ENCODE measurements around the gene GPATCH2.

The GPATCH2 gene

GRCh38 chr1:217627431-217627830 lies 3.5 kb downstream of the GPATCH2 start:
- Histone ChIP-seq H3K27ac (ENCODE audit: insufficient read depth, low read length, poor library complexity, severe bottlenecking) (no peak overlapping the region), H3K9me3 (ENCODE audit: control insufficient read depth, low read length) (no peaks in the 10 kb centered on the region), H3K36me3 (ENCODE audit: control insufficient read depth, insufficient read depth, low read length) (no peaks in the 10 kb centered on the region), H3K27me3 (replicated peaks; ENCODE audit: control insufficient read depth, insufficient read depth, low read length, poor library complexity, severe bottlenecking) (no peaks in the 10 kb centered on the region), H3K4me1 (ENCODE audit: control insufficient read depth, insufficient read depth, low read length, poor library complexity, severe bottlenecking) (peaks cover 7% of the 10 kb centered on the region), H3K4me3 (ENCODE audit: insufficient read depth, low read depth, low read length, poor library complexity, severe bottlenecking) (no peak overlapping the region)
- no peak for DNase-seq

- H3K27ac ChIP-seq (ENCODE audit: insufficient read depth, low read length, poor library complexity, severe bottlenecking) = no peak overlapping the region
- H3K4me3 ChIP-seq (ENCODE audit: insufficient read depth, low read depth, low read length, poor library complexity, severe bottlenecking) = no peak overlapping the region
- H3K36me3 ChIP-seq (ENCODE audit: control insufficient read depth, insufficient read depth, low read length) = no peaks in the 10 kb centered on the region
- no peak for DNase-seq
- peaks cover 7% of the 10 kb centered on the region for H3K4me1 ChIP-seq (ENCODE audit: control insufficient read depth, insufficient read depth, low read length, poor library complexity, severe bottlenecking)
- H3K27me3 ChIP-seq (replicated peaks; ENCODE audit: control insufficient read depth, insufficient read depth, low read length, poor library complexity, severe bottlenecking) = no peaks in the 10 kb centered on the region
- H3K9me3 ChIP-seq (ENCODE audit: control insufficient read depth, low read length) = no peaks in the 10 kb centered on the region
Measured at GRCh38 chr1:217626321-217626720, 4.6 kb downstream of the GPATCH2 start.

- H3K27me3 ChIP-seq (replicated peaks; ENCODE audit: control insufficient read depth, insufficient read depth, low read length, poor library complexity, severe bottlenecking) = no peaks in the 10 kb centered on the region
- H3K36me3 ChIP-seq (ENCODE audit: control insufficient read depth, insufficient read depth, low read length) = peaks cover 8% of the 10 kb centered on the region
- no peak for DNase-seq
- no peaks in the 10 kb centered on the region for H3K9me3 ChIP-seq (ENCODE audit: control insufficient read depth, low read length)
- H3K4me1 ChIP-seq (ENCODE audit: control insufficient read depth, insufficient read depth, low read length, poor library complexity, severe bottlenecking) = no peaks in the 10 kb centered on the region
- no peak overlapping the region for H3K4me3 ChIP-seq (ENCODE audit: insufficient read depth, low read depth, low read length, poor library complexity, severe bottlenecking)
- H3K27ac ChIP-seq (ENCODE audit: insufficient read depth, low read length, poor library complexity, severe bottlenecking) = no peak overlapping the region
Measured at GRCh38 chr1:217622042-217622441, 8.8 kb downstream of the GPATCH2 start.

DNA sequence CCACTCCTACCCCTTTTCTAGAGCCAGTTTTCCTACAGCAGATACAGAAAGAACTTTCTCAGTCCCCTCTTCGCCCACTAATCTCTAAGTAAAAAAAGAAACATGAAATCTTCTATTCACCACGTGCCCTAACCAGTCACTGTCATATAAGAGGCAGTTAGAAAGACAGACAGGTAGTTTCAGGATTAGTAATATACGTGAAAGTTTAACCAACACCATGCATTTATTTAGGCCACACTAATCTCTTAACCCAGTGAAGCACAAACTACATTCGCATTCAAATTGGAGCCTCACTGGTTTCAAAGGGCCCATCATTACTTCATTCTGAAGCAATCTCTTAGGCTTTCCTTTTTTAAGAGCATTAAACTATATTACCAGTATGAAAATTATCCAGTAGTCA lies 10.1 kb downstream of the GPATCH2 start:
- no peak for DNase-seq
- H3K4me3 ChIP-seq (ENCODE audit: insufficient read depth, low read depth, low read length, poor library complexity, severe bottlenecking) = no peak overlapping the region
- H3K9me3 ChIP-seq (ENCODE audit: control insufficient read depth, low read length) = no peaks in the 10 kb centered on the region
- no peaks in the 10 kb centered on the region for H3K4me1 ChIP-seq (ENCODE audit: control insufficient read depth, insufficient read depth, low read length, poor library complexity, severe bottlenecking)
- no peaks in the 10 kb centered on the region for H3K27me3 ChIP-seq (replicated peaks; ENCODE audit: control insufficient read depth, insufficient read depth, low read length, poor library complexity, severe bottlenecking)
- peaks cover 8% of the 10 kb centered on the region for H3K36me3 ChIP-seq (ENCODE audit: control insufficient read depth, insufficient read depth, low read length)
- H3K27ac ChIP-seq (ENCODE audit: insufficient read depth, low read length, poor library complexity, severe bottlenecking) = no peak overlapping the region

DNA sequence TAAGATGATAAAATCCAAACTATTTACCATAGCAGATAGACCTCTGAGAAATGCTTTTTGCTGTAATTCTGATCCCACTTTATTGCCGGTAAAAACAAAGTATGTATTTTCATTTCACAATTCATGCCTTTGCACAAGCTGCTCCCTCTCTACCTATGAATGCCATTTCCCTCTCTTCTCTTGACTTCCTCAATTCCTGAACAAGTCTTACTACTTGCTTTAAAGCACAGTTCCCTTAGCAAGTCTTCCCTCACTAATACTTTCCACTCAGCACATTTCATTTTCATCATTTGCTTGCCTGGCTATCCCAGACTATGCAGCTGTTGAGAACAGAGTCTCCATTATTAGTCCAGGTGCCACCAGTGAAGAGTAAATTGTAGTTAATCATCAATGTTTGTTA lies 13.8 kb downstream of the GPATCH2 start:
- Histone ChIP-seq H3K27me3 (replicated peaks; ENCODE audit: control insufficient read depth, insufficient read depth, low read length, poor library complexity, severe bottlenecking) (no peaks in the 10 kb centered on the region), H3K4me3 (ENCODE audit: insufficient read depth, low read depth, low read length, poor library complexity, severe bottlenecking) (no peak overlapping the region), H3K27ac (ENCODE audit: insufficient read depth, low read length, poor library complexity, severe bottlenecking) (no peak overlapping the region), H3K36me3 (ENCODE audit: control insufficient read depth, insufficient read depth, low read length) (peaks cover 8% of the 10 kb centered on the region), H3K9me3 (ENCODE audit: control insufficient read depth, low read length) (no peaks in the 10 kb centered on the region), H3K4me1 (ENCODE audit: control insufficient read depth, insufficient read depth, low read length, poor library complexity, severe bottlenecking) (no peaks in the 10 kb centered on the region)
- no peak for DNase-seq

- no peaks in the 10 kb centered on the region for H3K27me3 ChIP-seq (replicated peaks; ENCODE audit: control insufficient read depth, insufficient read depth, low read length, poor library complexity, severe bottlenecking)
- H3K9me3 ChIP-seq (ENCODE audit: control insufficient read depth, low read length) = no peaks in the 10 kb centered on the region
- DNase-seq = no peak
- H3K36me3 ChIP-seq (ENCODE audit: control insufficient read depth, insufficient read depth, low read length) = no peaks in the 10 kb centered on the region
- H3K4me3 ChIP-seq (ENCODE audit: insufficient read depth, low read depth, low read length, poor library complexity, severe bottlenecking) = no peak overlapping the region
- H3K27ac ChIP-seq (ENCODE audit: insufficient read depth, low read length, poor library complexity, severe bottlenecking) = no peak overlapping the region
- no peaks in the 10 kb centered on the region for H3K4me1 ChIP-seq (ENCODE audit: control insufficient read depth, insufficient read depth, low read length, poor library complexity, severe bottlenecking)
Measured at GRCh38 chr1:217614200-217614712, 16.6 kb downstream of the GPATCH2 start.

GRCh38 chr1:217605390-217605789 lies 25.5 kb downstream of the GPATCH2 start:
- H3K4me3 ChIP-seq (ENCODE audit: insufficient read depth, low read depth, low read length, poor library complexity, severe bottlenecking) = no peak overlapping the region
- no peaks in the 10 kb centered on the region for H3K9me3 ChIP-seq (ENCODE audit: control insufficient read depth, low read length)
- H3K4me1 ChIP-seq (ENCODE audit: control insufficient read depth, insufficient read depth, low read length, poor library complexity, severe bottlenecking) = no peaks in the 10 kb centered on the region
- DNase-seq = no peak
- H3K27me3 ChIP-seq (replicated peaks; ENCODE audit: control insufficient read depth, insufficient read depth, low read length, poor library complexity, severe bottlenecking) = no peaks in the 10 kb centered on the region
- no peak overlapping the region for H3K27ac ChIP-seq (ENCODE audit: insufficient read depth, low read length, poor library complexity, severe bottlenecking)
- H3K36me3 ChIP-seq (ENCODE audit: control insufficient read depth, insufficient read depth, low read length) = no peaks in the 10 kb centered on the region

DNA sequence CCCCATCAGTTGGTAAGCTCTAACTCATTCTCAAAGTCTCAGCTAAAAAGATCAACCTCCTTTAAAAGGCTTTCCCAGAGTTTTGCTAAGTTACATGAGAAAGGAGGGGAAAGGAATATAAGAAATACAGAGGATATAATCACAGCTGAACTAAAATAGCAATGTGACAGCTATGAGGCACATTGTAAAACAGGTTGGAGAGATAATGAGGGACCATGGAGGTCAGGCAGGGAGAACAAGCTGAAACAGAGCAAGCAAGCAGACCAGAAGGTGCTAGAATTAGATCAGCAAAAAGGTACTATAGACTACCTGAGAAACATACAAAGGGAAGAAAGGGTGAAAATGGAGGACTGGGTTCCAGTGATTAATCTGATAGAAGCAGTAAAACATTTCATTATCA lies 28.5 kb downstream of the GPATCH2 start:
- H3K27ac ChIP-seq (ENCODE audit: insufficient read depth, low read length, poor library complexity, severe bottlenecking) = no peak overlapping the region
- no peak for DNase-seq

DNA sequence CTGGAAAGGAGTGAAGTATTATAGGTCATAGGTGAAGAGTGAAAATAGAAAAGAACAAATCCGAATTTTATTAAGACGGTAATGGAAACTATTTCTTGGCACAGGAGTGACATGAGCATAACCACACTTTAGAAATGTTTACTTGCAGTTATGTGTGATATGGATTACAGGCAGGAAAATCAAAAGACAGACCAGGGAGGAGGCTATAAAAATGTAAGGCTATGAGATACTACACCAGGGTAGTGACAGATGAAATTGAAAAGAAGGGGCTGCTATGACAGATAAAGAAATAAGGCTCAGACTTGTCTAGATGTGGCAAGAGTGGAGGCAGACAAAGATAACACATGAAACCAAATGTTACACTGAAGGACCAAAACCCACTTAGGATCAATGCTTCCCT lies 31.7 kb downstream of the GPATCH2 start:
- H3K27me3 ChIP-seq (replicated peaks; ENCODE audit: control insufficient read depth, insufficient read depth, low read length, poor library complexity, severe bottlenecking) = no peaks in the 10 kb centered on the region
- peaks cover 6% of the 10 kb centered on the region for H3K36me3 ChIP-seq (ENCODE audit: control insufficient read depth, insufficient read depth, low read length)
- no peaks in the 10 kb centered on the region for H3K4me1 ChIP-seq (ENCODE audit: control insufficient read depth, insufficient read depth, low read length, poor library complexity, severe bottlenecking)
- DNase-seq = no peak
- no peaks in the 10 kb centered on the region for H3K9me3 ChIP-seq (ENCODE audit: control insufficient read depth, low read length)
- no peak overlapping the region for H3K27ac ChIP-seq (ENCODE audit: insufficient read depth, low read length, poor library complexity, severe bottlenecking)
- H3K4me3 ChIP-seq (ENCODE audit: insufficient read depth, low read depth, low read length, poor library complexity, severe bottlenecking) = no peak overlapping the region

More for the DNA sequence above, 28.5 kb downstream of the GPATCH2 start:
- H3K4me3 ChIP-seq (ENCODE audit: insufficient read depth, low read depth, low read length, poor library complexity, severe bottlenecking) = no peak overlapping the region
- H3K4me1 ChIP-seq (ENCODE audit: control insufficient read depth, insufficient read depth, low read length, poor library complexity, severe bottlenecking) = no peaks in the 10 kb centered on the region
- no peaks in the 10 kb centered on the region for H3K27me3 ChIP-seq (replicated peaks; ENCODE audit: control insufficient read depth, insufficient read depth, low read length, poor library complexity, severe bottlenecking)
- peaks cover 6% of the 10 kb centered on the region for H3K36me3 ChIP-seq (ENCODE audit: control insufficient read depth, insufficient read depth, low read length)
- no peaks in the 10 kb centered on the region for H3K9me3 ChIP-seq (ENCODE audit: control insufficient read depth, low read length)

GRCh38 chr1:217590598-217590997 lies 40.3 kb downstream of the GPATCH2 start:
- Histone ChIP-seq H3K27ac (ENCODE audit: insufficient read depth, low read length, poor library complexity, severe bottlenecking) (no peak overlapping the region), H3K4me3 (ENCODE audit: insufficient read depth, low read depth, low read length, poor library complexity, severe bottlenecking) (no peak overlapping the region), H3K27me3 (replicated peaks; ENCODE audit: control insufficient read depth, insufficient read depth, low read length, poor library complexity, severe bottlenecking) (no peaks in the 10 kb centered on the region), H3K4me1 (ENCODE audit: control insufficient read depth, insufficient read depth, low read length, poor library complexity, severe bottlenecking) (no peaks in the 10 kb centered on the region), H3K9me3 (ENCODE audit: control insufficient read depth, low read length) (no peaks in the 10 kb centered on the region), H3K36me3 (ENCODE audit: control insufficient read depth, insufficient read depth, low read length) (no peaks in the 10 kb centered on the region)
- DNase-seq = no peak

DNA sequence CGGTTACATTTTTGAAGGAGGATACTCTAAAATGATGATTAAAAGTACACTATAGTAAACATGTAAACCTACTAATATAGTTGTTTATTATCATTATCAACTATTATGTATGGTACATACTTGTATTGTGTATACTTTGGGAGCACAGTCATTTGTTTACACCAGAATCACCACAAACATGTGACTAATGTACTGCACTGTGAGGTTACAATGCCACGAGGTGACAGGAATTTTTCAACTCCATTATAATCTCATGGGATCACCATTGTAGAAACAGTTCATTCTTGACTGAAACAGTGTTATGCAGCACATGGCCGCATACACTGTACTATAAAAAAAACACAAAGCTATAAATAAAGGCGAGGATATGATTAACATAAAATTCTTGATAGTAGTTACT lies 44.3 kb downstream of the GPATCH2 start:
- H3K36me3 ChIP-seq (ENCODE audit: control insufficient read depth, insufficient read depth, low read length) = no peaks in the 10 kb centered on the region
- DNase-seq = no peak
- H3K27ac ChIP-seq (ENCODE audit: insufficient read depth, low read length, poor library complexity, severe bottlenecking) = no peak overlapping the region

More for the DNA sequence above, 44.3 kb downstream of the GPATCH2 start:
- no peak overlapping the region for H3K4me3 ChIP-seq (ENCODE audit: insufficient read depth, low read depth, low read length, poor library complexity, severe bottlenecking)
- H3K27me3 ChIP-seq (replicated peaks; ENCODE audit: control insufficient read depth, insufficient read depth, low read length, poor library complexity, severe bottlenecking) = no peaks in the 10 kb centered on the region
- H3K4me1 ChIP-seq (ENCODE audit: control insufficient read depth, insufficient read depth, low read length, poor library complexity, severe bottlenecking) = no peaks in the 10 kb centered on the region
- H3K9me3 ChIP-seq (ENCODE audit: control insufficient read depth, low read length) = no peaks in the 10 kb centered on the region
